HepG2 (cell line): ENCODE measurements around the gene CAMK1G. TPM values are rescaled to one million over a fixed set of nuclear protein-coding genes. Genes with fewer than 3 reads are reported as not detected.

Experiments used
- ATAC-seq: fragments of 200-7000 bp; cut with Tn5 transposase; 3 replicates; pipeline ENCODE4 v1.9.1; 2020; ENCODE audit warnings: mild to moderate bottlenecking, moderate library complexity
- BruUV-seq: library from RNA; stranded (reverse); fragments of 400-500 nt; replicated peaks from 2 replicates; lab custom pipeline; 2021; lab: Mats Ljungman, UMichigan
- CTCF ChIA-PET: fragments of 300-600 bp; formaldehyde crosslinking; extraction: SDS; loops from one replicate; lab custom pipeline; 2021; ENCODE audit warnings: low total read pairs, inconsistent platforms, low intra/inter-chr PET ratio; lab: Yijun Ruan, JAX
- POLR2A ChIA-PET: fragments of 350-600 bp; sonication (Branson Sonifier 250); formaldehyde crosslinking; loops from one replicate; lab custom pipeline; 2020; ENCODE audit warnings: antibody characterized with exemption, inconsistent platforms; lab: Yijun Ruan, JAX
- DNase-seq: peaks from one replicate; pipeline ENCODE4 v3.0.0-alpha.2; 2015; ENCODE audit warnings: low spot score
- FAIRE-seq: peaks from 3 replicates; lab custom pipeline; 2011; peaks lifted over from hg19 to GRCh38; lab: Jason Lieb, UNC
- H2AFZ ChIP-seq: one replicate; pipeline ENCODE4 v1.6.1; 2011; ENCODE audit warnings: low read length, inconsistent platforms
- H3K27ac ChIP-seq: fragments of 300-600 bp; 3 replicates; pipeline ENCODE4 v1.8.0; 2011; ENCODE audit warnings: mixed run types, mild to moderate bottlenecking, mixed read lengths, low read length, inconsistent platforms; ENCODE audit not compliant: insufficient read depth; ENCODE audit errors: extremely low read length
- H3K27me3 ChIP-seq, 2 experiments: fragments of 200-600 bp in 1 of 2; 2 replicates in 1 of 2; 3 replicates in 1 of 2; pipeline versions ENCODE4 v1.6.0 to v1.8.0; 2011; ENCODE audit warnings: low read length in 2 of 2, mild to moderate bottlenecking in 2 of 2, moderate library complexity in 2 of 2, inconsistent platforms in 1 of 2; ENCODE audit not compliant: insufficient read depth in 2 of 2, control insufficient read depth in 1 of 2
- H3K36me3 ChIP-seq, 2 experiments: fragments of 200-600 bp in 1 of 2; replicated peaks in 1 of 2; 2 replicates in 1 of 2; 3 replicates in 1 of 2; pipeline versions ENCODE4 v1.5.1 to v1.8.0; 2011; ENCODE audit warnings: low read length in 2 of 2, inconsistent platforms in 1 of 2; ENCODE audit not compliant: insufficient read depth in 2 of 2, control insufficient read depth in 1 of 2
- H3K4me1 ChIP-seq: 2 replicates; pipeline ENCODE4 v1.5.1; 2012; ENCODE audit warnings: low read length, inconsistent platforms; ENCODE audit not compliant: insufficient read depth
- H3K4me2 ChIP-seq: 2 replicates; pipeline ENCODE4 v1.6.0; 2011; ENCODE audit warnings: low read depth, low read length, inconsistent platforms
- H3K4me3 ChIP-seq, 3 experiments: fragments of 200-600 bp in 1 of 3; sonication (generic), shearing (Covaris generic) in 1 of 3; replicated peaks in 1 of 3; 2 replicates each; pipeline ENCODE4 v1.5.1; 2011 to 2016; ENCODE audit warnings: low read length in 3 of 3, inconsistent platforms in 2 of 3, low read depth in 2 of 3, mild to moderate bottlenecking in 2 of 3, control low read depth in 1 of 3, mixed read lengths in 1 of 3; ENCODE audit not compliant: insufficient read depth in 1 of 3
- H3K79me2 ChIP-seq: one replicate; pipeline ENCODE4 v1.6.1; 2011; ENCODE audit warnings: low read length, inconsistent platforms; ENCODE audit not compliant: insufficient read depth
- H3K9ac ChIP-seq: 2 replicates; pipeline ENCODE4 v1.6.0; 2011; ENCODE audit warnings: mild to moderate bottlenecking, low read depth, low read length, inconsistent platforms; ENCODE audit not compliant: insufficient read depth
- H3K9me3 ChIP-seq: 2 replicates; pipeline ENCODE4 v1.5.1; 2012; ENCODE audit warnings: mild to moderate bottlenecking, low read length
- H4K20me1 ChIP-seq: 2 replicates; pipeline ENCODE4 v1.6.0; 2011; ENCODE audit warnings: inconsistent platforms, mild to moderate bottlenecking, low read length, moderate library complexity; ENCODE audit not compliant: insufficient read depth
- FIP1L1 ChIP-seq: fragments of 200-400 bp; formaldehyde crosslinking; IDR thresholded peaks from 2 replicates; pipeline ENCODE4 v1.6.1; 2018; ENCODE audit warnings: low read depth, mild to moderate bottlenecking, low read length, moderate library complexity, borderline replicate concordance; ENCODE audit not compliant: insufficient read depth
- FOXC1 ChIP-seq: sonication (generic); formaldehyde crosslinking; IDR thresholded peaks from 2 replicates; pipeline ENCODE4 v1.8.0; 2022; ENCODE audit warnings: mild to moderate bottlenecking, missing genetic modification reagents, borderline replicate concordance
- GABPB1 ChIP-seq: IDR thresholded peaks from 2 replicates; pipeline ENCODE4 v1.6.1; 2016; ENCODE audit warnings: mild to moderate bottlenecking, missing genetic modification reagents, moderate library complexity, missing compliant biosample characterization
- MYC ChIP-seq: sonication (generic); formaldehyde crosslinking; IDR thresholded peaks from 2 replicates; pipeline ENCODE4 v1.9.0; 2021; ENCODE audit warnings: missing genetic modification reagents, borderline replicate concordance
- NFKBIZ ChIP-seq: IDR thresholded peaks from 2 replicates; pipeline ENCODE4 v1.6.1; 2018; ENCODE audit warnings: missing genetic modification reagents, missing compliant biosample characterization
- PCBP2 ChIP-seq: fragments of 200-400 bp; formaldehyde crosslinking; optimal IDR thresholded peaks from 2 replicates; pipeline ENCODE3; 2018; ENCODE audit warnings: low read length, low read depth; ENCODE audit not compliant: poor library complexity, severe bottlenecking
- REXO4 ChIP-seq: sonication (generic); formaldehyde crosslinking; IDR thresholded peaks from 2 replicates; pipeline ENCODE4 v1.8.0; 2022; ENCODE audit warnings: missing genetic modification reagents, mild to moderate bottlenecking, borderline replicate concordance
- SMAD1 ChIP-seq: sonication (generic); formaldehyde crosslinking; IDR thresholded peaks from 2 replicates; pipeline ENCODE4 v1.4.0; 2020; ENCODE audit warnings: missing genetic modification reagents, low read depth, mild to moderate bottlenecking, borderline replicate concordance
- SNRNP70 ChIP-seq: fragments of 200-400 bp; formaldehyde crosslinking; IDR thresholded peaks from 2 replicates; pipeline ENCODE4 v1.6.1; 2017; ENCODE audit warnings: mild to moderate bottlenecking, low read depth, low read length, moderate library complexity
- SP1 ChIP-seq, 2 experiments: fragments of 450-650 bp in 1 of 2; sonication (generic) in 1 of 2; formaldehyde crosslinking in 1 of 2; IDR thresholded peaks; 2 replicates each; pipeline versions ENCODE4 v1.4.0 to v1.6.1; 2016 to 2020; ENCODE audit warnings: missing genetic modification reagents in 1 of 2
- TFDP1 ChIP-seq: IDR thresholded peaks from 2 replicates; pipeline ENCODE4 v1.6.1; 2016; ENCODE audit warnings: missing compliant biosample characterization, missing genetic modification reagents, borderline replicate concordance
- ZBTB7B ChIP-seq: sonication (generic); formaldehyde crosslinking; IDR thresholded peaks from 2 replicates; pipeline ENCODE4 v1.4.0; 2020; ENCODE audit warnings: missing genetic modification reagents
- ZNF17 ChIP-seq: sonication (generic); formaldehyde crosslinking; IDR thresholded peaks from 2 replicates; pipeline ENCODE4 v1.5.0; 2020; ENCODE audit warnings: mild to moderate bottlenecking, missing genetic modification reagents
- ZNF512B ChIP-seq: sonication (generic); formaldehyde crosslinking; IDR thresholded peaks from 2 replicates; pipeline ENCODE4 v1.5.1; 2020; ENCODE audit warnings: missing genetic modification reagents, mild to moderate bottlenecking, borderline replicate concordance
- ZNF567 ChIP-seq: sonication (generic); formaldehyde crosslinking; IDR thresholded peaks from 2 replicates; pipeline ENCODE4 v1.8.1; 2023; ENCODE audit warnings: mild to moderate bottlenecking, missing genetic modification reagents, borderline replicate concordance
- ZNF710 ChIP-seq: sonication (generic); formaldehyde crosslinking; IDR thresholded peaks from 2 replicates; pipeline ENCODE4 v1.5.0; 2020; ENCODE audit warnings: mild to moderate bottlenecking, missing genetic modification reagents, borderline replicate concordance
- WGBS: methylation state at CpG from one replicate; pipeline ENCODE4 v1.1.6; 2017; ENCODE audit warnings: low lambda C conversion rate; 5-methylcytosine and 5-hydroxymethylcytosine counted together
- in situ Hi-C: cut with HindIII; loops from 2 replicates; pipeline ENCODE4 v1.10.0; 2017; ENCODE audit warnings: low pct_unique_long_range_greater_than_20kb; ENCODE audit not compliant: extremely low pct_ligation_motif_present
- intact Hi-C: fragments of 100-400 bp; cut with micrococcal nuclease; formaldehyde crosslinking; loops from one replicate; pipeline ENCODE4 v1.10.0; 2022; ENCODE audit not compliant: unreplicated experiment
- polyA plus RNA-seq, 8 experiments: library from polyadenylated mRNA; depleted of rRNA in 3 of 8; stranded (reverse) in 7 of 8; unstranded in 1 of 8; fragments of >200 nt; fragmentation: Illumina TruSeq in 4 of 8; extraction: Trizol in 4 of 8; gene quantifications; 2 replicates each; pipeline versions ENCODE4 v1.2.1 to v1.2.3, GENCODE V29; 2011 to 2016; ENCODE audit warnings: low read depth in 4 of 8, missing spikeins in 1 of 8, mixed read lengths in 1 of 8; ENCODE audit not compliant: insufficient read depth in 1 of 8
- total RNA-seq, 5 experiments: library from RNA; depleted of rRNA; stranded (reverse); fragments of >200 nt; fragmentation: Illumina TruSeq; extraction: Trizol; gene quantifications; 2 replicates each; pipeline ENCODE4 v1.2.3, GENCODE V29; 2016; ENCODE audit warnings: low read depth in 1 of 5

Gene CAMK1G
- total and polyA plus RNA-seq, 2 of the 13 experiments (the other 11 are each of a cell fraction or from before 2014, with no cell fraction given): not detected

DNA sequence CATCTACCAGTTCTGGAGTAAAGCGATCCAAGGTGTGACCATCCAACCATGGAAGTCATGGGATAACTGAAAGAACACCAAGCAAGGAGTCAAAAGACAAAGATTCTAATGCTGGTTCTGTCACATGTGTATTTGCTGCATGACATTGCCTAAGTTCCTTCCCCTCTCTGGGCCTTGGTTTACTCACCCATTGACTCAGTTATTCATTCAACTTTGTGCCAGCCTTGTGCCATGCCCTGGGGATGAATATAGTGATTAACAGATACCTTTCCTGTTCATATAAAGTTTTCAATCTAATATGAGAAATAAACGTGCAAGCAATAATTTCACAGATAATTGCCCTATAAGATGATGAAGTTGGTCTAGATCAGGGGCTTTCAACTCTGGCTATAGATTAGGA is 33.0 kb upstream of the CAMK1G start:
- H3K27me3 ChIP-seq: no peaks in the 10 kb centered on the region
- 44% methylated on average over 2 of the region's 2 CpGs for WGBS
- in situ Hi-C loops: no loop called here
- DNase-seq (no peak), FAIRE-seq (no peak), ATAC-seq (no peak)
- H3K9me3 ChIP-seq: no peaks in the 10 kb centered on the region
- no TSS peak for BruUV-seq
- H3K4me3 ChIP-seq: no peak overlapping the region
- no peak for TF ChIP-seq ZNF710 (CRISPR knock-in tag)
- TF ChIP-seq ZBTB7B (CRISPR knock-in tag): no peak
- TF ChIP-seq FIP1L1: no peak
- TF ChIP-seq ZNF17 (CRISPR knock-in tag): no peak
- no peak for TF ChIP-seq REXO4 (CRISPR knock-in tag)
- TF ChIP-seq MYC: no peak
- TF ChIP-seq SNRNP70: no peak
- TF ChIP-seq GABPB1 (CRISPR knock-in tag): no peak
- no peak for TF ChIP-seq TFDP1 (CRISPR knock-in tag)
- no peak for TF ChIP-seq NFKBIZ (CRISPR knock-in tag)
- no peak for TF ChIP-seq ZNF512B
- TF ChIP-seq ZNF567 (CRISPR knock-in tag): no peak
- no peak for TF ChIP-seq FOXC1 (CRISPR knock-in tag)
- TF ChIP-seq SMAD1 (CRISPR knock-in tag): no peak
- no peak for TF ChIP-seq PCBP2
- TF ChIP-seq SP1 (IDR thresholded peaks at IDR 0.05): no peak
- no peak for TF ChIP-seq SP1 (CRISPR knock-in tag; IDR thresholded peaks at IDR 0.05)
- H2AFZ ChIP-seq: no peak overlapping the region
- H3K79me2 ChIP-seq: no peaks in the 10 kb centered on the region
- no peak overlapping the region for H3K4me2 ChIP-seq
- POLR2A ChIA-PET: no interaction called here
- H3K36me3 ChIP-seq: no peaks in the 10 kb centered on the region
- CTCF ChIA-PET: no interaction called here
- H4K20me1 ChIP-seq: no peaks in the 10 kb centered on the region
- intact Hi-C loops: no loop called here
- H3K4me1 ChIP-seq: no peaks in the 10 kb centered on the region
- H3K9ac ChIP-seq: no peak overlapping the region
- H3K27ac ChIP-seq: no peak overlapping the region
